Muscle layer of colon (tissue), 2 donors: ENCODE data around the gene CCDC24.

Experiments used
- H3K27ac ChIP-seq: one replicate; pipeline ENCODE4 v1.7.0; 2013; ENCODE audit warnings: low read depth, mild to moderate bottlenecking, low read length, moderate library complexity
- H3K27me3 ChIP-seq, 2 donors: one replicate each; pipeline ENCODE4 v1.7.0; 2013; ENCODE audit warnings: low read length in 2 of 2, mild to moderate bottlenecking in 2 of 2; ENCODE audit not compliant: insufficient read depth in 2 of 2, control insufficient read depth in 1 of 2
- H3K36me3 ChIP-seq: one replicate; pipeline ENCODE4 v1.7.0; 2013; ENCODE audit warnings: mild to moderate bottlenecking, low read length; ENCODE audit not compliant: insufficient read depth
- H3K4me1 ChIP-seq: one replicate; pipeline ENCODE4 v1.7.0; 2013; ENCODE audit warnings: mild to moderate bottlenecking, low read length; ENCODE audit not compliant: insufficient read depth
- H3K4me3 ChIP-seq, 2 donors: one replicate each; pipeline ENCODE4 v1.7.0; 2013; ENCODE audit warnings: low read length in 2 of 2, low read depth in 1 of 2, mild to moderate bottlenecking in 1 of 2, moderate library complexity in 1 of 2
- H3K9ac ChIP-seq: one replicate; pipeline ENCODE4 v1.7.0; 2013; ENCODE audit warnings: low read length
- H3K9me3 ChIP-seq: one replicate; pipeline ENCODE4 v1.7.0; 2013; ENCODE audit warnings: mild to moderate bottlenecking, low read length
- donor health status: abdominal sarcoma.
- donor health status: Adenocarcinoma of cecum.

The CCDC24 gene

GRCh38 chr1:44032170-44032790 lies 40.9 kb downstream of the CCDC24 start:
- H3K4me3 ChIP-seq = peak overlapping the region in 1 of 2 donors; percentile 80
- H3K36me3 ChIP-seq = no peaks in the 10 kb centered on the region
- no peak overlapping the region for H3K9ac ChIP-seq
- no peaks in the 10 kb centered on the region for H3K27me3 ChIP-seq
- H3K27ac ChIP-seq = peak overlapping the region; percentile 94
- peaks cover 69% of the 10 kb centered on the region for H3K4me1 ChIP-seq
- no peaks in the 10 kb centered on the region for H3K9me3 ChIP-seq

DNA sequence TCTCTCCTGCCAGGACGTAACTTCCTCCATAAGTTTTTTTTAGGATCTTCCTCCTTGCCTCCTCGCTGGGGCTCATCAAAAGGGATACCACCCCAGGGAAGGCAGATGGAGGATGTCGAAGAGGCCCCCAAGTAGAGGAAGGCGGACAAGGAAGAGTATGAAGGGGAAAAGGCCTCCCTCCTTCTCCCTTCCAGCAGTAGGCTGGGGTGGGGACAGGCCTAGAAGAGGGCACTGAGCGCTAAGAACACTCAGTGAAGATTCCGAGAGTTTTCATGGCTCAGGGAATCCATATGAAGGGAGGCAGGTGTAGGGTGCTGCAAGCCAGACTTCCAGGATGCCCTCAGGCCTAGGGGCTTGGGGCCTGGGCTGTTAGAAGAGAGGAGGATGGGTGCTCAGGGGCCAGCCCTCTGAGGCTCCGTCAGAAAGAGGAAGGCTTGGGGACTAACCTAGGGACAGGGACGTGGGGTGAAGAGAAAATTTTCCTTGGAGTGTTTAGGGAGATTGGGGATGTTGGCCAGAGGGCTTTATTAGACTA lies 41.7 kb downstream of the CCDC24 start:
- no peaks in the 10 kb centered on the region for H3K27me3 ChIP-seq
- H3K4me3 ChIP-seq = no peak overlapping the region
- no peaks in the 10 kb centered on the region for H3K9me3 ChIP-seq
- H3K4me1 ChIP-seq = peaks cover 69% of the 10 kb centered on the region
- H3K36me3 ChIP-seq = no peaks in the 10 kb centered on the region
- no peak overlapping the region for H3K9ac ChIP-seq
- peak overlapping the region; percentile 94 for H3K27ac ChIP-seq

DNA sequence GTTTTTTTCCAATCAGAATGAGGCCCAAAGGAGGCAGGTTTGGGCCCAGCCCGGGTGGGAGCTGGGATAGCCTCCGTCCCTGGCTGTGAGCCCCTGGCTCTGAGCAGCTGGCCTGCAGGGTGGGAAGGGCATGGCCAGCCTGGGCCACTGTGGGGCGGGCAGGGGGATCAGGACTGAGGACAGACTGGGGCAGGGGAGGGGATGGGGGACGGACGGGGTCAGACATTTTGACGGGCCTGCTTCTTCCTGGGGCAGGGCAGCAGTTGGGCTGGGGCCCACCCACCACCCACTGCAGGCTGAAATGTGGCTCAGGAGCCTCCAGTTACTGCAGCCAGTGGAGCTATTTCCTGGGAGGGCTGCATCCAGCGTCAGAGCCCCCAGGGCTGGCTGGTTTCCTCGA lies 42.4 kb downstream of the CCDC24 start:
- Histone ChIP-seq H3K4me3 (no peak overlapping the region), H3K9ac (no peak overlapping the region), H3K27ac (peak overlapping the region; percentile 62), H3K9me3 (no peaks in the 10 kb centered on the region), H3K27me3 (no peaks in the 10 kb centered on the region), H3K36me3 (no peaks in the 10 kb centered on the region), H3K4me1 (peaks cover 68% of the 10 kb centered on the region)

DNA sequence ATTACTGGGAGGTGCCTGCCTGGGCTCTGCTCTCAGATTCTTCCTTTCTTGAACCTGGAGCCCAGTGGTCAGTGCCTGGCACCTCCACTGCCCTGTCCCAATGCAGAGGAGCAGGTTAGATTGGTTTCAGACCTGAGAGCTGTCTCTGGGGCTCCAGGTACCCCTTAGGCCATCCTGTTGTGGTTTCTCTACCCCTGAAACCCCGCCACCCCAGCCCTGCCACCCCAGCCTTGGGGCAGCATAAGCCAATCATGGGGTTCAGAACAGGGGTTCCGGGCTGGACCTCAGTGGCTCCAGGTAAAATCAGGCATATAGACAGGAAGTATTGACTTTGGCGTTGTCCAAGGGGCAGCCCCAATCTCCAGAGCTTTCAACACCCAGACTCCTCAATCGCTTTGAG lies 43.0 kb downstream of the CCDC24 start:
- Histone ChIP-seq H3K27me3 (no peaks in the 10 kb centered on the region), H3K9ac (no peak overlapping the region), H3K27ac (peak overlapping the region; percentile 62), H3K9me3 (no peaks in the 10 kb centered on the region), H3K36me3 (no peaks in the 10 kb centered on the region), H3K4me3 (no peak overlapping the region), H3K4me1 (peaks cover 61% of the 10 kb centered on the region)

GRCh38 chr1:44034976-44035716 lies 43.7 kb downstream of the CCDC24 start:
- H3K4me1 ChIP-seq = peaks cover 57% of the 10 kb centered on the region
- no peaks in the 10 kb centered on the region for H3K36me3 ChIP-seq
- peak overlapping the region in 1 of 2 donors; percentile 5 for H3K4me3 ChIP-seq
- no peak overlapping the region for H3K9ac ChIP-seq
- H3K9me3 ChIP-seq = no peaks in the 10 kb centered on the region
- H3K27ac ChIP-seq = peak overlapping the region; percentile 56
- H3K27me3 ChIP-seq = no peaks in the 10 kb centered on the region

DNA sequence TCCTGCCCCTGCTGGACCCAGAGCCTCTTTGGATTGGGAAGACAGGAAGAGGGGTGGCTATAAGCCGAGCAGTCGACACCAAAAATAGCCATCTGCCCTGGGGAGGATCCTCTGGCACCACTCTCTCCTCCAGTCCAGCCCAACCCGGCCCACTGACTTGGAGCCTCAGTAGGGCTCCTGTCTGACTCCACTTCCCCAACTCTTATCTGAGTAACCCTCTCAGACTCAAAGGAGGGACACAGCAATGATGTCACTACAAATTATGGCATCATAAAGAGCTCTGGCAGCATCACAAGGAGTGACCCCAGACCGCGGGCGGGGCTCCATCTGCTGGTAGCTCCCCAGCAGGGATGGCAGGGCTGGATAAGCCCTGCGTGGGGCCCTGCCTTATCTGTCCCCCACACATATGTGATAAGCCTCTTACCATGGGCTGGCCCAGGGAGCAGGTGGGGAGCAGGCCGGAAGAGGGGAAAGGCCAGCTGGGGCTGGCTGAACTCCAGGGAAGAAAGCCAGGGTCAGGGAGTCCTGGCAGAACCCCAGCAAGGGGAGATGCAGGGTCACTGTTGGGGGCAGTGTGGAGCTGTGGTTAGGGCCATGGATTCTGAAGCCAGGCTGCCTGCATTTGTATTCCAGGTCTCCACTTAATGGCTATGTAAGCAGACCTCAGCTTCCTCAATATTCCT lies 44.5 kb downstream of the CCDC24 start:
- no peaks in the 10 kb centered on the region for H3K36me3 ChIP-seq
- peak overlapping the region in 1 of 2 donors; percentile 5 for H3K4me3 ChIP-seq
- no peaks in the 10 kb centered on the region for H3K9me3 ChIP-seq
- H3K27me3 ChIP-seq = no peaks in the 10 kb centered on the region
- H3K9ac ChIP-seq = peak overlapping the region; percentile 11
- peaks cover 57% of the 10 kb centered on the region for H3K4me1 ChIP-seq
- H3K27ac ChIP-seq = peak overlapping the region; percentile 56

GRCh38 chr1:44036409-44037139 lies 45.2 kb downstream of the CCDC24 start:
- no peaks in the 10 kb centered on the region for H3K27me3 ChIP-seq
- H3K4me1 ChIP-seq = peaks cover 54% of the 10 kb centered on the region
- no peak overlapping the region for H3K4me3 ChIP-seq
- no peaks in the 10 kb centered on the region for H3K9me3 ChIP-seq
- H3K9ac ChIP-seq = peak overlapping the region; percentile 11
- H3K36me3 ChIP-seq = no peaks in the 10 kb centered on the region
- H3K27ac ChIP-seq = no peak overlapping the region

DNA sequence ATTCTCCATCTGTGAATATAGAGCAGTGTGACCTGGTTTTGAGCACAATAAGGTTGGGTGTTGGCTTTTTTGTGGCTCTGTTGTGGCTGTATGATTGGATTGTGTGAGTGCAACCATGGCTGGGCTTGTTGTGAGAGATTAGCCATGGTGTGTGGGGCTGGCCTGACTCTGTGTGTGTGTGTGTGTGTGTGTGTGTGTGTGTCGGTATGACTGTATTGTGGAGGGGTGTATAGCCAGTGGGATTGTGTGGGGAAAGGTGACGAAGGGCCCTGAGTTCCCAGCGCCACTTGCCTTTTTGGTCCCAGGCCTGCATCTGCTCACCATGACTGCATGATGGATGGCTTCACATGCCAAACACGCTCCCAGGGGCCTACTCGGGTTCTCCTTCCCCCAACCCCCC lies 45.8 kb downstream of the CCDC24 start:
- no peak overlapping the region for H3K27ac ChIP-seq
- H3K9ac ChIP-seq = no peak overlapping the region
- no peak overlapping the region for H3K4me3 ChIP-seq
- no peaks in the 10 kb centered on the region for H3K27me3 ChIP-seq
- no peaks in the 10 kb centered on the region for H3K36me3 ChIP-seq
- H3K4me1 ChIP-seq = peaks cover 48% of the 10 kb centered on the region
- no peaks in the 10 kb centered on the region for H3K9me3 ChIP-seq

DNA sequence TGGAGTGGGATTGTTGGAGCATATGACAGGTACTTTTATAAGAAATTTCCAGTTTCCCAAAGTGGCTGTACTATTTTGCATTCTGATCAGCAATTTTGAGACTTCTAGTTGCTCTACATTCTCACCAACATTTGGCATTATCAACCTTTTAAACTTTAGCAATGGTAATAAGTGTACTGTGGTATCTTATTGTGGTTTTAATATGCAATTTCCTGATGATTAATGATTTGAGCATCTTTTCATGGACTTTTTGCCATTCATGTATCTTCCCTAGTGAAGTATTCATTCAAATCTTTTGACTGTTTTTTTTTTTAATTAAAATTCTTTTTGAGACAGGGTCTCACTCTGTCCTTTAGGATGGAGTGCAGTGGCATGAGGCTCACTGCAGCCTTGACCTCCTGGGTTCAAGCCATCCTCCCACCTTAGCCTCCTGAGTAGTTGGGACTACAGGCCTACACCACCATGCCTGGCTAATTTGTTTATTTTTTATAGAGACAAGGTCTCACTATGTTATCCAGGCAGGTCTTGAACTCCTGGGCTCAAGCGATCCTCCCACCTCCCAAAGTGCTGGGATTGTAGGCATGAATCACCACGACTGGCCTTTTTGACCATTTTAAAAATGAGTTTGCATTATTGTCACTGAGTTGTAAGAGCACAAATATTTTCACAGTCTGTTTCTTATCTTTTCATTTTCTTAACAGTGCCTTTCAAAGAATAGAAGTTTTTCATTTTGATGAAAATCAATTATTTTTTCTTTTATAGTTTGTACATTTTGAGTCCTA lies 47.7 kb downstream of the CCDC24 start:
- Histone ChIP-seq H3K9ac (no peak overlapping the region), H3K4me3 (no peak overlapping the region), H3K4me1 (peaks cover 29% of the 10 kb centered on the region), H3K9me3 (no peaks in the 10 kb centered on the region), H3K27ac (no peak overlapping the region), H3K36me3 (no peaks in the 10 kb centered on the region), H3K27me3 (no peaks in the 10 kb centered on the region)

DNA sequence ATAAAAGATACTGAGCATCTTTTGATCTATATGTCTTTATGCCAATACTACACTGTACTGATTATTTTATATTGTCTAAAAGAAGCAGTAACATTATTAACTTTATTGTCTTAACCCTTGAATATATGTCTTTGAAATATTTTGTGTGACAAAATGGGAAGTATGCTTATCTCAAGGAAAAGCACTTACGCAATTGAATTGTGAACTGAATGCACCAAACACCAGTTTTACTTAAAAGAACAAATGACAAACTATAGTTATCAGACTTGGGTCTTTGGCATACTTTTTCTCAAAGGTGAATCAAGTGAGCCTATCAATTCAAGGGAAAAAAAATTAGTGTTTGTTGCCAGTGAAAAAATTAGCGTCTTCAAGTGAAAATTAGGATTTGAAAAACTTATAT lies 49.0 kb downstream of the CCDC24 start:
- peaks cover 17% of the 10 kb centered on the region for H3K4me1 ChIP-seq
- no peak overlapping the region for H3K9ac ChIP-seq
- H3K27me3 ChIP-seq = no peaks in the 10 kb centered on the region
- no peak overlapping the region for H3K27ac ChIP-seq
- H3K4me3 ChIP-seq = no peak overlapping the region
- H3K9me3 ChIP-seq = no peaks in the 10 kb centered on the region
- H3K36me3 ChIP-seq = no peaks in the 10 kb centered on the region
